NCI-H187 (cell line): ENCODE data around the gene SCAPER.

Experiments used
- DNase-seq, 2 experiments: peaks; one replicate each; lab custom pipeline; 2025; lab: John Stamatoyannopoulos, UW

The SCAPER gene

DNA sequence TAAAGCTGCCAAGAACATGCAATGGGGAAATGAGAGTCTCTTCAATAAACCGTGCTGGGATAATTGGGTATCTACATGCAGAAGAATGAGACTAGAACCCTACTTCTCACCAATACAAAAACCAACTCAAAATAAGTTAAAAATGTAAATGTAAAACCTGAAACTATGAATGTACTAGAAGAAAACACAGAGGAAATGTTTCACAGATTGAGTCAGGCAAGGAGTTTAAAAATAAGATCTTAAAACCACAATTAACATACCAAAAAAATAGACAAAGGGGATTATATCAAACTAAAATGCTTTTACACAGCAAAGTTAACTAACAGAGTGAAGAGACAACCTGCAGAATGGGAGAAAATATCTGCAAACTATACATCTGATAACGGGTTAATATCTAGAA is 478.2 kb downstream of the SCAPER start:
- DNase-seq = no peak

GRCh38 chr15:76418352-76419140 is 486.6 kb downstream of the SCAPER start:
- no peak for DNase-seq

DNA sequence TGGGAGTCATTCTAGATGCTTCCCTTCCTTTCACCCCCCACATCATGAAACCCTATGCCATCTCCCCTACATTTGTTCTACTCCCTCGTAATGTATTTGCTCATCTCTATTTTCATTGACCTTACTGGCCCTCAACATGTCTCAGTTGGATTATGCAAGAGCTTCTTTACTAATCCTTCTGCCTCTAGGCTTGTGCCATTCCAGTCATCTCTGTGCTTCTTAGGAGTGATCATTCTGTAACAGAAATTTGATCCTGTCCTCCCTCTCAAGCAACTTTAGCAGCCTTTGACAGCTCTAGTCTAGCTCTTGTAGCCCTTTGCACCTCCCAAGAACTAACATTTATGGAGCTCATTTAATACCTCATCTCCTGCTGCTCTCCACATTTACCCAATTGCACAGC is 503.9 kb downstream of the SCAPER start:
- no peak for DNase-seq

DNA sequence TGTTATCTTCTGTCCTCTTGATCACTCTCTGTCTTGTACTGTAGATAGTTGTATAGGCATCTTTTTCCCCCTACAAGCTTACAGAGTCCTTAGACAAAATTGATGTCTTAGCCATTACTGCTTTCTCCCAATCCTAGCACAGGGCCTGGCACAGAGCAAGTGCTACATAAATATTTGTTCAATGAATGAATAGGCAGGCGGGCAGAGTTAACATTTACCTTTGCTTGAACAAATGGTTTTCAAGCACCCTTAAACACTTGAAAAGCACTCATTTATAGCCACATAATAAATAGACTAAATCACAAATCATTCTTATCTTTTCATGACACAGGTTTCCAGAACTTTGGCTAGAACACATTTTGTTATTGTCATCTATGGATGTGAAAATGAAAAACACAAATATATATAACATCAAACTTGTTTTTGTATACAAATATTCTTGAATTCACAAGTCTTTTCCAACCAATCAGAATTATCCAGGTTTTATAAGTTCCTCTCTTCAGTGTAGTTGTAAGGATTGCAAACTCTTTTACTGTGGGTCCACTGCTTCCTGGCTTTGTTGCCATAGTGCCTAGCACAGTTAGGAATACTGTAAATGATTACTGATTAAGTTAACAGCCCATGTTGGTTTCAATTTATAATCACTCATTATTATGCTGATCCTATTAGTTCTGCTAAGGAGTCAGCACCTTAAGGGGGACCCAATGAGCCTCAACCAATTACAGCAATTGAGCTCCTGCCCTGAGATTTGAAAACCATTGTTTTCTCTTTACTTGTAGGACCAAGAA is 506.6 kb downstream of the SCAPER start:
- DNase-seq = peak; percentile 24 to 33

DNA sequence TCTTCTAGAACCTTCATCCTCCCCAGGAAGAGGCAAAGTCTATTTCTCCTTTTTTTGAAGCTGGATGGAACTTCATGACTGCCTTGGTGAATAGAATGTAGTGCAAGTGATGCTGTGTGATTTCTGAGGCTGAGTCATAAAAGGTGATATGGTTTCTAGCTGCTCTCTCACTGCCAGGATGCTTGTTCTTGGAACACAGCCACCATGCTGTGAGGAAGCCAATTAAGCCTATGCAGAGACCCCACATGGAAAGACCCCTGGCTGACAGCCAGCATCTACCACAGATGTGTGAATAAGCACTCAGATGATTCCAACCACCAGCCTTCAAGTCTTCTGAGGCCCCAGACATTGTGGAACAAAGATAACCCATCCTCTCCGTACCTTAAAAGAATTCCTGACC is 511.5 kb downstream of the SCAPER start:
- no peak for DNase-seq

GRCh38 chr15:76391847-76392246 is 513.3 kb downstream of the SCAPER start:
- no peak for DNase-seq

- no peak for DNase-seq
Observed at GRCh38 chr15:76391309-76391708, 513.8 kb downstream of the SCAPER start.

DNA sequence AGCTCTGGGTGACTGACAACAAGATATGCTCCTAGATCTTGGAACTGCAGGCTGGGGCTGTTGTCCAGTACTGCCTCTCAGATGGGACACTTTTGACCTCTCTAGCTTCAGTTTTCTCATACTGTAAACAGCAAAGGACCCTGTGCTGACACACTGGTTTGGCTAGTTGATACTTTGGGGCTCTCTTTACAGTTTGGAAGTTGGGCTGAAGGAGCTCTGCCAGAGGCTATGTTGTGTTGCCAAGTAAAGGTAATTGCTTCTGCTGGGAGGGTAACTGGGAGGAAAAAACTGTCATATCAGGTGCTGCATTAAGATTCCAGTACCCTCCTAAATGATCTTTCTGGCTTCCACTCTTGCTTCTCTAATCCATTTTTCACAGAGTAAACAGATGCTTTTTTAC is 514.6 kb downstream of the SCAPER start:
- DNase-seq = no peak

GRCh38 chr15:76386926-76387325 is 518.2 kb downstream of the SCAPER start:
- no peak for DNase-seq

GRCh38 chr15:76386178-76386577 is 519.0 kb downstream of the SCAPER start:
- DNase-seq = no peak

DNA sequence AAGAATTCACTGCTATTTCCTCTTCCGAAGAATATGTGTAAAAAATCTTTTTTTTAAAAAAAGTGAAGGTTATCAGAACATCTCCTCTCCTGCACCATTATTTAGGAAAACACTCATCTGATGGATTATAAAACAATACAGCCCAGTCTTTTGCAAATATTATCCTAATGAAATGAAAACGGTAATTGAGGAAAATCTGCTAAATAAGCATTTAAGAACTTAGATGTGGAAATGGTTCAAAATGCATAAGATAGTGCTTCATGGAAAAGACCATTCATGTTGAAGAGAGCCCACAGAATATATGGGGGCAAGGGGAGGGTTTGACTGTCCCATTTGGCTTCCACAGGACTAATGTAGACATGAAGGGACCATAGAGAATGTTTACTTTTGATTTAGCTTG is 520.7 kb downstream of the SCAPER start:
- DNase-seq = no peak

GRCh38 chr15:76382987-76383728 is 522.0 kb downstream of the SCAPER start:
- no peak for DNase-seq

- DNase-seq = no peak
Observed at GRCh38 chr15:76381366-76381765, 523.8 kb downstream of the SCAPER start.

DNA sequence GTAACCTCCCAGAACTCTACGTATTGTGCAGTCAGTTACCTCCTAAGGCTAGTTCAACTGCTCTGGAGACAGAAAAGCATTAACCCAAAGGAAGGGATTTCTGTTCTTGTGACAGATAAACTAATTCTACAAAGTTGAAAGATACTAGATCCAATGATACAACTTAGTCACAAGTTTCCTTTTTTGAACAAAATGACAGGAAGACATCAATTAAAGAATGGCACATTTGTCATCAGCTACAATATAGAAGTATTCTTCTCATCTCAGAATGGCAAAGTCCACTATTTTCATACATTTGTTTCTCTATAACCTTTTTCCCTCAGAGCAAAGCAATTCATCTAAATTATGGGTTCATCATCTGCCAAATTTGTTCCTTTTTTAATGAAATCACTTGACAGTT is 524.9 kb downstream of the SCAPER start:
- DNase-seq = no peak

DNA sequence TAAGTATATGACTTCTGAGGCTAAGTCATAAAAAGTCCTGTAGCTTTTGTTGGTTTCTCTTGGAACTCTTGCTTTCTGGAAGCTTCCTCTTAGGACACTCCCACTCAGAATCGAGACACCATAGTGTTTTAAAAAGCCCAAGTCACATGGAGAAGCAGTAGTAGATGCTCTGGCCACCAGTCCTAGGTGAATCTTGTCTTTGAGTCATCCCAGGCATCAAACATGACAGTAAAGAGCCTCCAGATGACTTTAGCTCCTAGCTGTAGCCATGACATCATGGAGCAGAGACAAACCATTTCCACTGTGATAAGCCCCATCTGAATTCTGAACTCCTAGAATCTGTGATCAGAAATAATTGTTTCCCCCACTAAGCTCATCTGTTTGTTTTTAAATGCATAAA is 526.4 kb downstream of the SCAPER start:
- no peak for DNase-seq

- DNase-seq = no peak
Observed at GRCh38 chr15:76377751-76378150, 527.4 kb downstream of the SCAPER start.

GRCh38 chr15:76377217-76377616 is 527.9 kb downstream of the SCAPER start:
- DNase-seq = no peak

DNA sequence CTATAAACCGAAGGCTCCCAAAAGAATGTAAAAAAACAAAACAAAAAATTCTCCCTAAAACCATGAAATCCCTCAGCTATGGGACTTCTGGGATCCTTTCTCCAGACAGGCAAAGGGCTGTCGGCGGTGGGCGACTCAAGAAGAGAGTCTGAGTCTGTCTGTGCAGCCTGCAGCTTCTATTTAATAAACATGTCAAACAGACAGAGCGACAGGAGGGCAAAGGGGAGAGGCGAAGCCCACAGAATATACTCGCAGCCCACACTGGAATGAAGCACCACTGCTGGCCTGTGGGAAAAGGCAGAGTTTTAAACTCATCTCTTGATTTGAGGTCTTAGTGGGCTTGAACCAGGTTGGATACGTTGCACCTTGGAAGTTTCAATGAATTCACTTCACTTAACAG is 528.3 kb downstream of the SCAPER start:
- no peak for DNase-seq

DNA sequence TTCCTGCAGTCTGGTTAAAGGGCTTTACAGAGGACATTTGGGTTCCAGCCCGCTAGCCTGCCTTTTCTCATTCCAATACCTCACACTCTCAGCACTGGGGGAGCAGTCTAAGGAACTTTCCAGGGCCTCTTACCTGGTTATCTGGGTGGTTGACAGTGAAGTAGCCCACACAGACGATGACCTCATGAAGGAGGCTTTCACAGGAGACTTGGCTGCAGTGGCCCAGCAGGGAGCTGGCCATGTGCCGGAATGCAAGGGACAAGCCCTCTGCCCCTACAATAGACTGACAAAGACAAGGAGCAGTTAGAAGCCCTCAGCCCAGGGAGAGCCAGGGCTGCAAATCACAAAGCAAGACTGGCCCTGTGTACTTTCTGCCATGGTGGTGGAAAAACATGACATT is 529.1 kb downstream of the SCAPER start:
- DNase-seq = no peak

DNA sequence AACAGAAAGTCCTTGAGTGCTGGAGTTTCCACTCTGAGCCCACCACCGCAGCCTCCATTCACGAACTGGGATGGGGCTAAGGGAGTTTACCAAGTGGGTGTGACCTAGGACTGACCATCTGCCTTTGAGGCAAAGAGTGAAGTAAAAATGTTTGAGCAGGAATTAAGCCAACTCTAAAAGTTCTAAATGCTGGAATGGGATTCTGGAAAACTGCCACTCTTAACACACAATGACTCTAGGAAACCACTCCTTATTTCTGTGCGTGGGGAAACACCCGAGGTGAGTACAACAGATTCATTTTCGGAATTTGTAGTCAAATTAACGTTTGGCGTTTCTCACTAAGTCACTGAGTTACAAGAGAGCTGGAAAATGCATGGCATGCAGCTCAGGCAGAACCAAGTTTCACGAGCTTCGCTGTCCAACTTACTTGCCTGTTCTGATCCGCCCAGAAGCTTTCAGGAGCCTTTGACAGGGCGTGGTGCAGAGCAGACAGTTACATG is 537.0 kb downstream of the SCAPER start:
- DNase-seq = no peak

DNA sequence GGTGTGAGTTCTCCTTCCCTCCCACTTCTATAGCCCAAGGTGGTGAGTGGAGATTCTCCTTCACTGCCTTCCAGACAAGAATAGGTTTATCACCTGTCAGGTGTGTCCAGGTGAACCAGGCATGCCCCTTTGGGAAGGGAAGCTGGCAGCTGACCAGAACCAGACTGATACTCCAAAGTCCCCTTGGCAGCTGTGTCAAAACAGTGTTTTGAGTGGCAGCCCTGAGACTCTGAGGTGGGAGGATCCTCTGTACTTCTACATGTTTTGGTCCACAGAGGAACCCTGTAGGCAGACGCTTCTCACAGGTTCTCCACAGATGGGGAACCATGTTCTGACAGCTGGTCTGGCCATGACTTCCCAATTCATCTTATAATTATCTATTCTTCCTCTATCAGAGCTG is 538.4 kb downstream of the SCAPER start:
- DNase-seq = no peak

GRCh38 chr15:76363251-76363650 is 541.9 kb downstream of the SCAPER start:
- DNase-seq = no peak

DNA sequence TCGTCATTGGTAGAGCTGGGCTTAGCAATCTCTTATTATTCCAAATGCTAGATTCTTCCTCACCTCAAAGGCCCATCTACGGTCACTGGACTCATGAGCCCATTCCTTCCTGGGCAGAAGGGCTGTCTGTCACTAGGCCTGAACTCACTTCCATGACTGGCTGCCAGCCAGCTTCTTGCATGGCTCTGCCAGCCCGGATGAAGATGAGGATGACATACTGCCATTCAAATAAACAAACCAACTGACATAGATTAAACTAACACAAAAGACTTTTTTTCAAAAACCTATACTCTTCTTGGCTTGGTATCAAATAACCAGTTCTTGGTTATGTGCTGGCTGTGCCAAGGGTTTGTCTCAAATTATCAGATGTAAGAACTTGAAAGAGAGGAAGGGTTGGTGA is 544.7 kb downstream of the SCAPER start:
- DNase-seq = no peak
